Pancreas (tissue), 10 donors: ENCODE data around the gene RNF207. TPM values are rescaled to one million over a fixed set of nuclear protein-coding genes. Genes with fewer than 3 reads are reported as not detected.

Experiments
- ATAC-seq, 4 donors: fragments of 200-7000 bp; cut with Tn5 transposase; one replicate each; pipeline versions ENCODE4 v1.8.0 to v1.9.1; 2020; ENCODE audit warnings: mild to moderate bottlenecking in 4 of 4, moderate library complexity in 4 of 4
- DNase-seq, 6 donors: peaks; one replicate each; pipeline ENCODE4 v3.0.0-alpha.2; 2020
- FAIRE-seq: peaks from 2 replicates; lab custom pipeline; 2012; peaks lifted over from hg19 to GRCh38; lab: Jason Lieb, UNC
- H3K27ac ChIP-seq, 4 donors: fragments of 200-600 bp; sonication (generic); 1 replicate in 3 of 4; 2 replicates in 1 of 4; pipeline versions ENCODE4 v1.5.0 to v1.8.0; 2020
- H3K27me3 ChIP-seq, 4 donors: fragments of 200-600 bp; one replicate each; pipeline ENCODE4 v1.8.0; 2021
- H3K36me3 ChIP-seq, 3 donors: fragments of 200-600 bp; sonication (generic) in 1 of 3; one replicate each; pipeline versions ENCODE4 v1.5.0 to v1.8.0; 2020 to 2021
- H3K4me1 ChIP-seq, 3 donors: fragments of 200-600 bp; one replicate each; pipeline ENCODE4 v1.8.0; 2021
- H3K4me3 ChIP-seq, 4 donors: fragments of 200-600 bp; sonication (generic) in 2 of 4; one replicate each; pipeline versions ENCODE4 v1.5.0 to v1.8.0; 2020 to 2021
- H3K9me3 ChIP-seq, 4 donors: fragments of 200-600 bp; one replicate each; pipeline ENCODE4 v1.8.0; 2021
- CTCF ChIP-seq, 4 donors: fragments of 200-600 bp; sonication (generic) in 3 of 4; IDR thresholded peaks; one replicate each; pipeline versions ENCODE4 v1.5.0 to v1.8.0; 2021; ENCODE audit warnings: antibody characterized with exemption in 4 of 4
- WGBS, 2 donors: extraction: QIAGEN DNeasy Blood & Tissue Kit; methylation state at CpG; one replicate each; pipeline ENCODE4 v1.1.7; 2013; 5-methylcytosine and 5-hydroxymethylcytosine counted together
- intact Hi-C, 3 donors: fragments of 100-400 bp; cut with DNase I; formaldehyde crosslinking; loops; one replicate each; pipeline versions ENCODE4 v1.11.1 to v1.14.2; 2022
- polyA plus RNA-seq, 2 donors: library from polyadenylated mRNA; stranded (reverse); fragments of 200-250 nt; gene quantifications; one replicate each; pipeline ENCODE4 v1.2.3, GENCODE V29; 2013
- total RNA-seq, 6 donors: library from RNA; stranded (reverse); fragmentation: NEBNext Ultra II Directional in 4 of 6; extraction: Animal tissue kit (Norgen Biotek cat#: 25700) in 4 of 6; gene quantifications; one replicate each; pipeline versions ENCODE4 v1.2.1 to v1.2.4, GENCODE V29; 2021 to 2023
- donor health status: healthy with polysubstance abuse.
- donor health status: DM: no; HTN: no; CAD: no; lungs with moderate emphysema.
- donor health status: DM: no; HTN: no; CAD: no.
- donor health status: control.
- donor health status: control.
- donor health status: Bipolar disorder and iron deficiency.
- donor health status: DM: yes; HTN: yes; CAD: no.
- donor health status: DM: no; HTN: no; CAD: no.
- donor health status: DM: no; HTN: no; CAD: no.
- donor health status: DM: yes; HTN: yes; CAD: no.

Gene RNF207
- total and polyA plus RNA-seq, 8 donors = 7.1 to 52.8 (median 13.4) TPM

- peak in 5 of 6 donors; percentile 51 to 82 (median 59) for DNase-seq
- ATAC-seq = peak; percentile 50 to 79 (median 75)
- H3K27me3 ChIP-seq = no peaks in the 10 kb centered on the region
- FAIRE-seq = no peak
- WGBS, 2 donors = 8 to 10% methylated on average over 42 to 46 of the region's 46 CpGs
- TF ChIP-seq CTCF (IDR thresholded peaks at IDR 0.05) = no peak
- no peaks in the 10 kb centered on the region for H3K36me3 ChIP-seq
- H3K4me1 ChIP-seq = no peaks in the 10 kb centered on the region
- H3K9me3 ChIP-seq = no peaks in the 10 kb centered on the region
- H3K27ac ChIP-seq = no peak overlapping the region
- intact Hi-C loops = no loop called here
- H3K4me3 ChIP-seq = peak overlapping the region; percentile 12 to 55 (median 24)
These were observed 53.8 kb downstream of the RNF207 start for GRCh38 chr1:6259491-6260362.

- H3K9me3 ChIP-seq = no peaks in the 10 kb centered on the region
- FAIRE-seq (no peak), ATAC-seq (peak in 3 of 4 donors; percentile 7 to 16 (median 12)), DNase-seq (peak in 2 of 6 donors; percentile 44 to 65)
- WGBS, 2 donors = 3 to 4% methylated on average over 30 to 61 of the region's 61 CpGs
- TF ChIP-seq CTCF (IDR thresholded peaks at IDR 0.05) = no peak
- H3K4me1 ChIP-seq = no peaks in the 10 kb centered on the region
- intact Hi-C loops = no loop called here
- H3K27me3 ChIP-seq = no peaks in the 10 kb centered on the region
- H3K36me3 ChIP-seq = no peaks in the 10 kb centered on the region
- peak overlapping the region; percentile 12 to 55 (median 32) for H3K4me3 ChIP-seq
- H3K27ac ChIP-seq = no peak overlapping the region
These were observed 54.6 kb downstream of the RNF207 start for GRCh38 chr1:6260433-6260934.

GRCh38 chr1:6260961-6261614 lies 55.2 kb downstream of the RNF207 start, which contains the start of gene GPR153:
TSS of gene GPR153 (minus strand) at chr1:6261098. CDS start at chr1:6254905, 6,193 bp downstream.
- Histone ChIP-seq H3K4me3 (peak within 1 kb of the TSS; percentile 12 to 55 (median 32)), H3K4me1 (no peaks in the 10 kb centered on the region), H3K9me3 (no peaks in the 10 kb centered on the region), H3K27ac (no peak within 1 kb of the TSS), H3K36me3 (no peaks in the 10 kb centered on the region), H3K27me3 (no peaks in the 10 kb centered on the region)
- peak in 2 of 6 donors; percentile 71 to 76 for DNase-seq
- WGBS, 2 donors = 2 to 3% methylated on average over 45 to 78 of the region's 78 CpGs
- intact Hi-C loops = no loop called here
- ATAC-seq = peak; percentile 47 to 65 (median 54)
- FAIRE-seq = no peak
- no peak for TF ChIP-seq CTCF (IDR thresholded peaks at IDR 0.05)

GRCh38 chr1:6261615-6261995 lies 55.7 kb downstream of the RNF207 start:
- H3K27me3 ChIP-seq = no peaks in the 10 kb centered on the region
- H3K36me3 ChIP-seq = no peaks in the 10 kb centered on the region
- no peak for ATAC-seq
- intact Hi-C loops = no loop called here
- H3K27ac ChIP-seq = no peak overlapping the region
- no peaks in the 10 kb centered on the region for H3K9me3 ChIP-seq
- H3K4me3 ChIP-seq = no peak overlapping the region
- no peak for TF ChIP-seq CTCF (IDR thresholded peaks at IDR 0.05)
- no peak for FAIRE-seq
- H3K4me1 ChIP-seq = no peaks in the 10 kb centered on the region
- WGBS, 2 donors = 30 to 39% methylated on average over 9 to 15 of the region's 15 CpGs
- DNase-seq = no peak
